Central memory CD8-positive, alpha-beta T cell (primary cell): Measurements from ENCODE around the gene LRRC74B.
"Not testable (repeated sequence)": the region's sequence is repeated elsewhere in the genome, so short reads cannot be mapped to it uniquely, and the experiment has no call there.

ENCODE experiments used
- ATAC-seq: fragments of 150-1000 bp; cut with Tn5 transposase; replicated peaks from 2 replicates; pipeline ENCODE4 v1.10.0; 2022; ENCODE audit warnings: mild to moderate bottlenecking, moderate FRiP score, moderate number of reproducible peaks; ENCODE audit not compliant: poor library complexity, severe bottlenecking; ENCODE audit errors: extremely low read depth
- DNase-seq, 2 donors: peaks; one replicate each; pipeline ENCODE4 v3.0.0; 2021; ENCODE audit warnings: low spot score in 2 of 2
- H3K27ac Mint-ChIP-seq: one replicate; pipeline ENCODE4 v1.8.0; 2022; ENCODE audit warnings: low read depth, mild to moderate bottlenecking, moderate library complexity, mixed read lengths
- H3K27me3 Mint-ChIP-seq: one replicate; pipeline ENCODE4 v1.8.0; 2022; ENCODE audit warnings: mixed read lengths
- H3K36me3 Mint-ChIP-seq: one replicate; pipeline ENCODE4 v1.8.0; 2022; ENCODE audit warnings: mild to moderate bottlenecking, moderate library complexity, mixed read lengths; ENCODE audit not compliant: insufficient read depth
- H3K4me1 Mint-ChIP-seq: one replicate; pipeline ENCODE4 v1.8.0; 2022; ENCODE audit warnings: mixed read lengths
- H3K4me3 Mint-ChIP-seq: one replicate; pipeline ENCODE4 v1.8.0; 2022; ENCODE audit warnings: mild to moderate bottlenecking, moderate library complexity, mixed read lengths
- H3K9me3 Mint-ChIP-seq: one replicate; pipeline ENCODE4 v1.8.0; 2022; ENCODE audit warnings: mixed read lengths

LRRC74B gene

DNA sequence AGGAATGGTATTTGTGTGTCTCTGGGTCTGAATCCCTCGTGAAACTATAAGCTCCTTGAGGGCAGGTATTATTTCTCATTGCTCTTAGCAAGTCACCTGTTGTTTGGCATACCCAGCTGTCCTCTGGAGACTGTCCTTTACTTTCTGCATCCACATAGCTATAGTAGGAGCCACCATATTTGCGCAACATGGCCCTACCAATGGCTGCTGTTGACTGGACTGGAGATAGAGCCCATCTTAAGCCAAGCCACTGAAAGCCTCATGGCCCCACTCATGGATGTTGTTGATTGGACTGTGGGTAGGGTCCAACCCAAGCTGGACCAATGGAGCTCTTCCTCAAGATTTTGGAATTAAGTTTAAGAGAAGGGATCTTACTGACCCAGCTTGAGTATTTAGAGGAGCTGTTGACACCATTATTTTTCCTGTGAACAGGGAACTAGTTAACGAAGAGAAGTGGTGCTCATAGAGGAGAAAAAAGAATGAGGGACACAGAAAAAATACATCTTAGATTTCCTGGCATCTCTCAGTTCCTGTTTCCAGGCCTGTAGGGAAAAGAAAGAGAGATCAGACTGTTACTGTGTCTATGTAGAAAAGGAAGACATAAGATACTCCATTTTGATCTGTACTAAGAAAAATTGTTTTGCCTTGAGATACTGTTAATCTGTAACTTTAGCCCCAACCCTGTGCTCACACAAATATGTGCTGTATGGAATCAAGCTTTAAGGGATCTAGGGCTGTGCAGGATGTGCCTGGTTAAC lies 47.2 kb downstream of the LRRC74B start:
- H3K9me3 Mint-ChIP-seq: no peaks in the 10 kb centered on the region
- H3K27me3 Mint-ChIP-seq: peaks cover 3% of the 10 kb centered on the region
- no peak overlapping the region for H3K4me3 Mint-ChIP-seq
- no peaks in the 10 kb centered on the region for H3K36me3 Mint-ChIP-seq
- DNase-seq: no peak
- H3K27ac Mint-ChIP-seq: no peak overlapping the region
- H3K4me1 Mint-ChIP-seq: no peaks in the 10 kb centered on the region
- ATAC-seq: no peak

DNA sequence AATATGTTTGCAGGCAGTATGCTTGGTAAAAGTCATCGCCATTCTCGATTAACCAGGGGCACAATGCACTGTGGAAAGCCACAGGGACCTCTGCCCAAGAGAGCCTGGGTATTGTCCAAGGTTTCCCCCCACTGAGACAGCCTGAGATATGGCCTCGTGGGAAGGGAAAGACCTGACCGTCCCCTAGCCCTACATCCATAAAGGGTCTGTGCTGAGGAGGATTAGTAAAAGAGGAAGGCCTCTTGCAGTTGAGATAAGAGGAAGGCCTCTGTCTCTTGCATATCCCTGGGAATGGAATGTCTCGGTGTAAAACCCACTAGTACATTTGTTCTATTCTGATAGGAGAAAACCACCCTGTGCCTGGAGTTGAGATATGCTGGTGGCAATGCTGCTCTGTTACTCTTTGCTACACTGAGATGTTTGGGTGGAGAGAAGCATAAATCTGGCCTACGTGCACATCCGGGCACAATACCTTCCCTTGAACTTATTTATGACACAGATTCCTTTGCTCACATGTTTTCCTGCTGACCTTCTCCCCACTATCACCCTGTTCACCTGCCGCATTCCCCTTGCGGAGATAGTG lies 47.9 kb downstream of the LRRC74B start:
- H3K4me3 Mint-ChIP-seq, H3K27ac Mint-ChIP-seq, H3K9me3 Mint-ChIP-seq, H3K27me3 Mint-ChIP-seq, ATAC-seq, DNase-seq, H3K4me1 Mint-ChIP-seq, H3K36me3 Mint-ChIP-seq: not testable (repeated sequence)

DNA sequence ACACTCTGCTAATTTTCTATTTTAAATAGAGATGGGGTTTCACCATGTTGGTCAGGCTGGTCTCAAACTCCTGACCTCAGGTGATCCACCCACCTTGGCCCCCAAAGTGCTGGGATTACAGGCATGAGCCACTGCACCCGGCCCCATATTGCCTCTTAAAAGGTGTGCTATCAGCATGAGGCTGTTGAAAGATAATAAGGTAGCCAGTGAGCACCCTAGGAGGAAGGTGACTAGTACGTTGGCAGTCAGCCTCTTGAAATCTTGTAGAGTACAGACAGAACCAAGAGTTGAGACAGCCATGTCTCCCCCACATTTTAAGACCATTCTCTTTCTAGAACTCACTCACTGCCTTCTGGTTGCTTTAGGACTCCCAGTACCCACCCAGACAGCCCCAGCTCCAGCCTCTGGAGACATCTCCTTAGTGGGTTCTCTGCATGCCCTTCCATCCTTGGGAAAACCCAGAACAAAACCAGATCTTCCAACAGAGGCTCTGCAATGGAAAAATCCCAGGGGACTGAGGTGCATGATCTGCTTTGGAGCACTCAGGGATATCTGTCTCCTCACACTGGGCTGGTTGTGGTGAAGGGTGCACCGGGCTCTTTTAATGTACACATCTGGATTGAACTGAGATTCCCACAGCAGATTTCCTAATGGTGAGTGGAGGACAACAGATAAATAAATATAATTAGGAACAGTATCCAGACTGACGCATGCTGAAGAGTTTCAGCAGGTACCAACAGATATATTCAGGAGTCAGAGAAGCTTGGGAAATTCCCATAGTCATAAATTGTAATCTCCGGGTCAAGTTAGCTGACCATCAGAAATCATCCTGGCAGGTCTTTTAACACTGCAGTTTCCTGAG lies 49.4 kb downstream of the LRRC74B start:
- Mint-ChIP-seq H3K36me3 (no peaks in the 10 kb centered on the region), H3K27ac (no peak overlapping the region), H3K9me3 (no peaks in the 10 kb centered on the region), H3K4me3 (no peak overlapping the region), H3K27me3 (peaks cover 22% of the 10 kb centered on the region), H3K4me1 (no peaks in the 10 kb centered on the region)
- DNase-seq: no peak
- ATAC-seq: no peak

DNA sequence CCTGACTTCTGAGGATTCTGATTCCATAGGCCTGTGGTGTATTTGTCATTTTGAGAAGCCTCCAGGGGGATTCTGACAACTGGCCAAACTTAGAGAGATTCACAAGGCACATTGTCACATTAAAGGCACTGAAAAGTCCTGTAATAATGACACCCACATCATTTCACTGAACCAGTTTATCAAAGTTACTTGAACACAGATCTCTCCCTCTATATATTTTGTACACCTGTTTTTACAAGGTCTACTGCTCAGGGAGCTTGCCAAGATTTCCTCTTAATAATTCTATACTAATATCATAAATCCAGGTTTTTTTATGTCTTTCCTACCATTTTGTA lies 50.0 kb downstream of the LRRC74B start:
- DNase-seq (no peak), ATAC-seq (no peak)
- Mint-ChIP-seq H3K36me3 (no peaks in the 10 kb centered on the region), H3K27me3 (peaks cover 28% of the 10 kb centered on the region), H3K27ac (no peak overlapping the region), H3K4me1 (no peaks in the 10 kb centered on the region), H3K9me3 (no peaks in the 10 kb centered on the region), H3K4me3 (no peak overlapping the region)

DNA sequence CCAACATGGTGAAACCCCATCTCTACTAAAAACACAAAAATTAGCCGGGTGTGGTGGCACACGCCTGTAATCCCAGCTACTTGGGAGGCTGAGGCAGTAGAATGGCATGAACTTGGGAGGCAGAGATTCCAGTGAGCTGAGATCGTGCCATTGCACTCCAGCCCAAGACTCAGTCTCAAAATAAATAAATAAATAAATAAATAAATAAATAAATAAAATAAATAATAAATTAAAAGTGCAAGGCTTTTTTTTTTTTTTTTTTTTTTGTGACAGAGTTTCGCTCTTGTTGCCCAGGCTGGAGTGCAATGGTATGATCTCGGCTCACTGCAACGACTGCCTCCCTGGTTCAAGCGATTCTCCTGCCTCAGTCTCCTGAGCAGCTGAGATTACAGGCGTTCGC lies 51.1 kb downstream of the LRRC74B start:
- H3K27me3 Mint-ChIP-seq: peaks cover 29% of the 10 kb centered on the region
- not testable (repeated sequence) for H3K36me3 Mint-ChIP-seq, H3K4me1 Mint-ChIP-seq, ATAC-seq, DNase-seq, H3K4me3 Mint-ChIP-seq, H3K9me3 Mint-ChIP-seq, H3K27ac Mint-ChIP-seq

GRCh38 chr22:21098099-21098671 lies 52.4 kb downstream of the LRRC74B start:
- Mint-ChIP-seq H3K4me1 (peaks cover 8% of the 10 kb centered on the region), H3K9me3 (no peaks in the 10 kb centered on the region), H3K27me3 (peaks cover 39% of the 10 kb centered on the region), H3K36me3 (no peaks in the 10 kb centered on the region), H3K4me3 (no peak overlapping the region), H3K27ac (no peak overlapping the region)
- ATAC-seq (no peak), DNase-seq (no peak)

- no peak for ATAC-seq
- Mint-ChIP-seq H3K9me3 (no peaks in the 10 kb centered on the region), H3K4me1 (peaks cover 8% of the 10 kb centered on the region), H3K4me3 (no peak overlapping the region), H3K27ac (no peak overlapping the region), H3K27me3 (peaks cover 53% of the 10 kb centered on the region), H3K36me3 (no peaks in the 10 kb centered on the region)
- DNase-seq: no peak
Measured at GRCh38 chr22:21099578-21099977, 53.8 kb downstream of the LRRC74B start.

GRCh38 chr22:21100149-21101032 lies 54.6 kb downstream of the LRRC74B start:
- peaks cover 8% of the 10 kb centered on the region for H3K4me1 Mint-ChIP-seq
- no peak for DNase-seq
- H3K27me3 Mint-ChIP-seq: peaks cover 61% of the 10 kb centered on the region
- ATAC-seq: no peak
- no peak overlapping the region for H3K4me3 Mint-ChIP-seq
- no peaks in the 10 kb centered on the region for H3K36me3 Mint-ChIP-seq
- H3K9me3 Mint-ChIP-seq: no peaks in the 10 kb centered on the region
- H3K27ac Mint-ChIP-seq: no peak overlapping the region

DNA sequence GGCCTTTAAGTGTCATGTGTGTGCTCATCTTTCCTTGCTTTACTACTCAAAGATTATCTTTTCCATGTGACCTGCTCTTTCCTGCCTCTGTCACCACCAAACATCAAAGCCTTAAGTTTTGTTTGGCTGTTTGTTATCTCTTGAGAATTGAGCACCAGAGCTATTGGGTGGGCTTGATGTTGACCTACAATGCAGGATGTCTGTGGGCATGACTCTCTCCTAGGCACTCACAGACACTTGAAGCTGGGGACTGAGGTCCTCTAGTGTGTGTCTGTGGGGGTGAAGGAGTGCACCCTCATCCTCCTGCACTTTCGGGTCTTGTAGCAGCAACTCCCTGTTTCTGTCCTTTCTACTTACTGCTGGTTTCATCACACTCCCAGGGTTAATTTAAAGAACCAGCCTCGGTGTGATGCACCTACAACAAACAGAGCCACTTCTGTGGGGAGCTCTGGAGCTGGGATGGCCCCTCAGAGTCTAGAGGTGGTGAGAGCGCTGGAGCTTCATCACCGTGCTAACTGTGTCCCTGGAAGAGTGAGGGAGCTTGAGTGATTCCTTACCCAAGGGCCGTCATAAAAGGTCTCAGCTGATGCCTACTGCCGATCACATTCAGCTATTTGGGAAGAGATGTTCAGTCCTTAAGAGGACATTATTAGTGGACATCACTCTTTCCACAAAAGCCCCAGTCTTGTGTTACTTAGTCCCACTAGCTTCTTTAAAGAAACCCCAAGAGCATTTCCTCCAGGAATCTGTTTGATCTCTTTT lies 56.3 kb downstream of the LRRC74B start:
- peaks cover 70% of the 10 kb centered on the region for H3K27me3 Mint-ChIP-seq

DNA sequence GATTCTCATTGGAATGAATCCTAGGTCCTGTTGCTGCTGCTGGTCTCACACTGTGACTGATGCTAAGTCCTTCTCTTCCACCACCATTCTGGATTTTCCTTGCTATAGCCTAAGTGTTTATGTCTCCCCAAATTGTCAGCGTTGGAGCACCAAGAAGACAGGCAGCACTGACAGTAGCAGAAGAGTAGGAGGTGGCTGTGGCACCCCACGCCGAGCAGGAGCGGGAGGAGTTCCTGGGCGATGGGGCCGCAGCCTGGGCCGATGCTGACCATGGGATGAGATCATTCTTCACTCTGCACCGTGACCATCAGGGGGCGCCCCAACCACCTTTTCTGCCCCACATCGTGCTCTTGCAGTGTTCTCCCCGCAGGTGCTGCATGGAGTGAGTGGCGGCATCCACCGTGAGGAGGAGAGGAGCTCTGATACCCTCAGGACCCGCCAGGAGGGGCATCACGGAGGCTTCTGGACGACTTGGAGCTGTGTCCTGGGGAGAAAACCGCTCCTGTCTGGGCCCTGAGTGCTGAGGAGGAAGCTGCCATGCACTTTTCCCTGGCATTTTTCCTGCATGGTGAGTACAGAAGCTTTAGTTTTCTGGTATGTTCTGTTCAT lies 57.0 kb downstream of the LRRC74B start:
- H3K4me1 Mint-ChIP-seq: peaks cover 8% of the 10 kb centered on the region
- peak; percentile 45 to 61 for DNase-seq
- peaks cover 74% of the 10 kb centered on the region for H3K27me3 Mint-ChIP-seq
- no peak overlapping the region for H3K27ac Mint-ChIP-seq
- H3K9me3 Mint-ChIP-seq: no peaks in the 10 kb centered on the region
- peak; percentile 88 for ATAC-seq
- no peaks in the 10 kb centered on the region for H3K36me3 Mint-ChIP-seq
- peak overlapping the region; percentile 2 for H3K4me3 Mint-ChIP-seq

More for the DNA sequence above, 56.3 kb downstream of the LRRC74B start:
- H3K27ac Mint-ChIP-seq: no peak overlapping the region
- no peak for DNase-seq
- H3K4me3 Mint-ChIP-seq: peak overlapping the region; percentile 2
- no peaks in the 10 kb centered on the region for H3K9me3 Mint-ChIP-seq
- no peaks in the 10 kb centered on the region for H3K36me3 Mint-ChIP-seq
- no peak for ATAC-seq
- peaks cover 8% of the 10 kb centered on the region for H3K4me1 Mint-ChIP-seq

GRCh38 chr22:21103633-21104032 lies 57.9 kb downstream of the LRRC74B start:
- peaks cover 72% of the 10 kb centered on the region for H3K27me3 Mint-ChIP-seq
- H3K4me1 Mint-ChIP-seq: peaks cover 8% of the 10 kb centered on the region

More at GRCh38 chr22:21103633-21104032, 57.9 kb downstream of the LRRC74B start:
- DNase-seq (no peak), ATAC-seq (no peak)
- Mint-ChIP-seq H3K4me3 (no peak overlapping the region), H3K36me3 (no peaks in the 10 kb centered on the region), H3K27ac (no peak overlapping the region), H3K9me3 (no peaks in the 10 kb centered on the region)
